Non-pigmented ciliary epithelial cell (primary cell): Measurements from ENCODE around the gene BICD2.
"Not testable (repeated sequence)": the region's sequence is repeated elsewhere in the genome, so short reads cannot be mapped to it uniquely, and the experiment has no call there.

Experiments
- DNase-seq: peaks from one replicate; pipeline ENCODE4 v3.0.0-alpha.2; 2010; ENCODE audit warnings: low read depth

BICD2 gene

DNA sequence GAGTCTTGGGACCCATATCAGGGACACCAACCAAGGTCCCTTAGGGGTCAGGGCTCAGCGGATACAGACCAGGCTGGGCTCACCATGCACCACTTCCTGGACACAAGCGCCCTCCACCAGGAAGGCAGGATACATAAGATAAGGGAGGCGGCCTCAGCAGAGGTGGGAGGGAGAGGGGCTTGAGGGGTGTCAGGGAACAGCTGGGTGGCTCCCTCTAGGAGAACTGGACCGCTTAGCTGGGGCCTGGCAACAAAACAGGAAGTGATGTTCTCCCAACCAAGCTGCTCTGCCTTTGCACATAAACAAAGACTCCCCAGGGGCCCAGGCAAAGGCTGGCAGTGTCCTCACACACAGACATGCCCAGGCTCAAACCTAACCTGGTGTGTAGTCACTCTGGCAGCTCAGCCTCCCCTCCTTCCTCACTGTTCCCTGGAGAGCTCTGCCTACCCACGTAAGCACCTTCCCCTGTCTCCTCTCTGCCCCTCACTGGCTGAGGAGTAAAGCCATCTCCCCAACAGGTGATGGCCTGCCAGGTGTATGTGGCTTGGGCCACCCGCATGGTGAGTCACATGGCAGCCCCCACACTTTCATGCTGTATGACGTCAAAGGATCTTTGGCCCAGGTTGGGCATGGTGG, 5.8 kb upstream of the BICD2 start:
- no peak for DNase-seq

DNA sequence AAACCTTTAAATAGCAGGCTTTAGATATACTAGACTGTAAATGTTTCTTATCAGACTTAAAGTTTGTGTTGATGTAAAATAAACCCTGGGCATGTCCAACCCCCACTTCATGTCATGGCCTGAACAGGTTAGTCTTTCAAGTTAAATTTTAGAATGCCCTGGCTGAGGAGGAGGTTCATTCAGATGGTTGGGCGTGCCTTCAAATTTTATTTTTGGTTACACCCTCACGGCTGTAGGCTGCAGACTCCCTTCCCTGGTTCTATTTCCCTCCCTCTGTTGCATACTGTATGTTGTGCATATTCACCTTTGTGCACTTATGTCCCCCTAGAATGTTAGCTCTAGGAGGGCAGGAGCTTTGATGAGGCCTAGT, 5.3 kb upstream of the BICD2 start:
- DNase-seq, result no peak

DNA sequence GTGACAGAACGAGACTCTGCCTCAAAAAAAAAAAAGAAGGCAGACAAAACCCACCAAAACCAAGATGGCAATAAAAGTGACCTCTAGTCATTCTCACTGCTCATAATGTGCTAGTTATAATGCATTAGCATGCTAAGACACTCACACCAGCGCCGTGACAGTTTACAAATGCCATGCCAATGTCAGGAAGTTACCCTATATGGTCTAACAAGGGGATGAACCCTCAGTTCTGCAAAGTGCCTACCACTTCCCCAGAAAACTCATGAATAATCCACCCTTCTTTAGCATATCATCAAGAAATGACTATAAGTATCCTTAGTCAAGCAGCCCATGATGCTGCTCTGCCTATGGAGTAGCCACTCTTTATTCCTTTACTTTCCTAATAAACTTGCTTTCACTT, 4.7 kb upstream of the BICD2 start:
- no peak for DNase-seq

DNA sequence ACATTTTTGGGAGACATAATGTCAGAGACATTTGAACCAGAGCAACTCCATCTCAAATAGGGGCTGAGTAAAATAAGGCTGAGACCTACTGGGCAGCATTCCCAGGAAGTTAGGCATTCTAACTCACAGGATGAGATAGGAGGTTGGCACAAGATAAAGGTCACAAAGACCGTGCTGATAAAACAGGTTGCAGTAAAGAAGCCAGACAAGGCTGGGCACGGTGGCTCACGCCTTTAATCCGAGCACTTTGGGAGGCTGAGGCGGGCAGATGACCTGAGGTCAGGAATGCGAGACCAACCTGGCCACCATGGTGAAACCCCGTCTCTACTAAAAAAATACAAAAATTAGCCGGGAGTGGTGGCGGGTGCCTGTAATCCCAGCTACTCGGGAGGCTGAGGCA, 4.2 kb upstream of the BICD2 start:
- DNase-seq, result not testable (repeated sequence)

DNA sequence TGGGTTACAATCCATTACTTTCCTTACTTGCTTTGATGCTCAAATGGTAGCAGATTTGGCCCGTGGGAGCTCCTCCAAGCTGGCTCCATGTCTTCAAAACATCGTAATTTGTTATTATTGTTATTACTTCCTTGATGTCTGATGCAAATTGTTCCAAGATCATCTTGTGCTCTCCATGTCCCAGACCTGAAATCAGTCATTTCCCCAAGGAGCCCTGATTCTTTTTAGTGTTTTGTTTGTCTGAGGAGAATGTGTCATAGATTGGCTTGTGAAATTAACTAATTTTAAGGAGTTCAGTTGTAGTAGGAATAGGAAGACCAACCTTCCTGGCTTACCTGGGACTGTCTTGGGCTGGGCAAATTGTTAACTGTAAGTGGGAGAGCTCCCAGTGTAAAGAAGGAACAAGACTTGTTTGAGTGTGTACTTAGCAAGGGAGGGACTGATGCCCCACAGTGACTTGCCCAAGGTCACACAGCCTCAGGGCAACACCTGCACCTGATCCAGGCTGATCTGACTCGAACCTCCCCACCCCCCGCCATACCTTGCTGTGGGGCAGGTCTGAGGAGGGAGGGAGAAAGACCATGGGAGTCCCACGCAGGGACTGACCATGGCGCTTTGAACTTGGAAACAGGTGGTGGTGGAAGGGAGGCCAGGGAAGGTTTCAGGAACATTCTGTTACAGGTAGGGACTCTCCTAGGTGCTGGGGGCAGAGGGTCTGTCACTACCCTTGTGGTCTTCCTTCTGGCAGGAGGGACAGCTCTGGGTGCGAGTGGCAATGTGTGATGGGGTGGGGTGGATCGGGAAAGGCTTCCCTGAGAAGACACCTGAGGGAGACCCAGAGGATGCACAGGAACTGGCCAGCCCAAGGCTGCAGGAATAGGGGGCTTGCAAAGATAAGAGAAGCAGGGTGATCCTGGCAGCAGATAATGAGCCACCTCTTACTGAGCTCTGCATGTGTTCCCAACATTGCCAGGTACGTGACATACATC, 2.7 kb upstream of the BICD2 start:
- DNase-seq, result no peak

DNA sequence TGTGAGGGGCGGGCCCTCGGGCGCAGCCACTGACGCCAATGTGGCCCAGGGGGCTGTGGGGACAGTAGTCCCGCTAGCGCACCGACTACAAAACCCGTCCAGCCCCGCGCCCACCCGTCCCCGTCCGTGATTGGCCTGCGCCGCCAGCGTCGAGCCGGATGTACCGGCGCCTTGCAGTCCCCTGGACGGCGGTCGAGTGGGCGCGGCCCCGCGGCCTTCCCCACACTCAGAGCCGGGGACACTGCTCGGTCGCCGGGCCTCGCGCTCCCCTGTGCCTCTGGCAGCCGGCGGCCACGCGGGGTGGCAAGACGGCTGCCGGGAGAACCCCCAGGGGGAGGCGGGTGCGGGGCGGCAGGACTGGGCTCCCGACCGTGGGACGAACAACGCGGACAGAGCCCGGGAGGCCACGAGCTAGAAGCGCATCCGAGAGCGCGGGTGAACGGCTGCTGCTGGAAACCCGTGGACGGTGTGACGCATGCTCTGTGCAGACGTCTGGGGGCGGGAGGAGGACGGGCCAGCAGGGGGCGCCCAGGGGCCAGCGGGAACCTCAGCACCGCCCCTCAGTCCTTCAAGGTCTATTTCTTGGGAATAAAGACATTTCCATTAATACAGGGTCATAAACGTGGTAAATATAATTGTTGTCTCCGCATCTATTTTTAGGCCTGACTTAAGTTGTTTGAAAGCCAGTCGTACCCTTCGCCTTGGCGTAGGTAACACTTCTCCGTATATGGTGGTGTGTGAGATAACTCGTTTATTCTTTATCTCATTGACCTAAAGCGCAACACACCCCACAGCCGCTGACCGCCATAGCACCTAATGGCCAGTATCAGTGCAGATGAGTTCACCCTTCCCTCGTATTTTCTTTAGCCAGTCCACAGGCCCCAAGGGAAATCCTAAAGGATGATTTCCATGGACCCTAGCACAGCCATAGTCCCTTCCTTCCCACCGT, 629 bp upstream of the BICD2 start:
- peak; percentile 76 for DNase-seq

DNA sequence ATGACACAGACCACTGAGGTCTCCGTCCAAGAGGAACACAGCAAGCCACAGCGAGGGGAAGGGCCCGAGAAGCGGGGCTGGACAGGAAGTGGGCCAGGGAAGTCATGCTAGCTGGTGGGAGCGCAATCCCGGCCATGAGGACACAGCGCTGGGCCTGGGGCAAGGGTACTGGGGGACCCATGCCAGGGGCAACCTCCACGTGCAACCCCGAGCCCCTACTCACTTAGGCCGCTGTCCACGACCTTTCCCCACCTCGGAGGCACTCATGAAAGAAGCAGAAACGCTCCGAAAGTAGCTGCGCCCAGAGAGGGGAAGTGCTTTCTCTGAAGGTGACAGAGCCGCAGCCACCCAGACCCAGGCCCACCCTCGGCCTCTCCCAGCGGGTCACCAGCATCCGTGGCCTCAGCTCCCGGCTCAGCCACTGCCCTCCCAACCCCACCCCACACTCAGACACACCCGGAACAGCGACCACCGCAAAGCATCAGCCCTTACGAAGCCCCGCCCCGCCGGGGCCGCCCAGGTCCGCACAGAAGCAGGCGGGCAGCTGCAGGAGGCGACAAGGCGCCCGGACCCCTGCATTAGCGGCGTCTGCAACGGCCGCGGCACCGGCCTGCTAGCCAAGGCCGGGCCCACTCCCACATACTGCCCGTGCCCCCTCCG, 782 bp downstream of the BICD2 start:
- DNase-seq, result no peak

DNA sequence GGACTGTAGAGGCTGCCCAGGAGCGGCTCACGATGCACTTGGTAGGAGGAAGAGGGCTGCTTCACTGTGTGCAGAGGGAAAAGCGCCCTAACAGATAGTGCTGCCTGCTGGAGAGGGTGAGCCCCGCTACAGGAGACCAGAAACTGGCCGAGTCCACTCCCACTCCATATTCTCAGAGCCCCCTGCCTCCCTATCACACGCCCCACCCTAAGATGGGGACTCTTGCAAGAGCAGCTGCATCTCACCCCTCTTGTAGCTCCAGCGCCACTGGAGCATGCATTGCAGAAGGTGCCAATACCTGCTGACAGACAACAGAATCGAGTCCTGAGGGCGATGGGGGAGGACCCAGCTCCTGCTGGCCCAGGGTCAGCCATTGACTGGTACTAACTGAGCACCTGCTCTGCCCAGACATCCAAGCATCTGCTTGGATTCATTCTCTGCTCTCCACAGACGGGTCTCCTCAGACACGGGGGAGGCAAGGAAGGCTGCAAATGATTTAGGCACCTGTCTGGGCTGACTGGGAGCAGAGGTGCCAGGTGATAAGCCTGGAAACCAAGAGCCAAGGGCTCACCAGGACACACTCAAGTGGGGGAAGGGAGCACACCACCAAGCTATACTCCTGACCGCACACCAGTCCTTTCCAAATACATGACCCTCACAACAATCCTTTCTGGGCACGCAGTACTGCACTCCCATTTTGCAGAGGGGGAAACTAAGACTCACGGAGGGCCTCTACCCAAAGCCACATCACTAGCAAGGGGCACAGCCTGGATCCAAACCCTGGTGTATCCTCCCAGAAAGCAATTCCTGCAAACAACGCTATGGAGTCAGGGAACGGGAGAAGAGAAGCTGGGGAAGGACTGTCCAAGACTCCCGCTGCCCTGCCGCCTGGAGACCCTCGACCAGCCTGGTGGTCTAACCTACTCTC, 1.6 kb downstream of the BICD2 start:
- no peak for DNase-seq

DNA sequence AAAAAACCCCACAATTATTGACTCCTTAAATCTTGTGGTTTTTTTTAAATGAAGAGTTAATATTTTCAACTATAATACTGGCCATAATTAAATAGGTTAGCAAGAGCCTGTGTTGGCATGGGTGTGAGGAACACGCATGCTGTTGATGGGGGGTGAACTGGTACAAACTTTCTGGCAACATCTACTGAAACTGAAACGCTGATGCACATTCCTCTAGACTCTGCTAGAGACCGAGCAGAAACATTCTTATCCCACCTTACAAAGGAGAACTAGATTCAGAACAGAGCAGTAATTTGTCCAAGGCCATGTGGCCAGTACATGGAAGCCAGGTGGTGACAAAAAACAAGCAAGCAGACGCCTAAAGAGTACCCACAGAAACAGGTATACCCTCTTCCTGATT, 2.4 kb downstream of the BICD2 start:
- no peak for DNase-seq

DNA sequence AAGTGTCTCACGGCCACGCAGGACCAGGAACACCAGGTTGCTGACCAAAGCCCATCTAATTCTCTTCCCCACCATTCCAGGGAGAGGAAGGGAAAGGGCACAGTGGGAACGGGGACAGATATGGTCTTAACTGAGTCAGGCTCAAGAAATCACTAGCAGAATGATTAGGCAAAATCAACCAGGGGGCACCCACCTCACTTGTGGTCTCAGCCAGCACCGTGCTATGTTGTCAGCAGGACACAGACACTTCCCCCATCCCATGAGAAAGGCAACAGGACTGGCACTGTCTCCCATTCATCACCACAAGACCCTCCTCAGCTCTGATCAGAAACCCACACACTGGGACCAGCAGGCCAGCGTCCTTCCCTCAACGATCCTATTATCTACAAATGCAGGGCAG, 2.9 kb downstream of the BICD2 start:
- DNase-seq, result no peak

DNA sequence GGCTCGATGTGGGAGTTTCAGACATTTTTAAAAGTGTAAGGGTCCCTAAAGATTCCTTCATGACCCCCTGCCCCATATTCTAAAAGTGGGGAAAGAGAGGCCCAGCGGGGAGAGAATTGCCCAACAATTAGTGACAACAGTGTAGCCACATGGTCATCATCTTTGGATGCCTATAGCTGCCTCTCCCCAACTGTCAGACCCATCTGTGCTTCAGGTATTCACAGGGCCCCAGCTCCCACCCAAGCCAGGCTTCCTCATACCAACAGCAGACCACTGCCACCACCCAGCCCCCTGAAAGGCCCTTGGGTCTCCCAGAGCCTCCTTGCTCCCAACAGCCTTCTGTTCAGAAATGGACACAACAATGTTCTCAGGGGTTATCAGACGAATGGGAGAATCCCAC, 4.1 kb downstream of the BICD2 start:
- DNase-seq, result no peak

DNA sequence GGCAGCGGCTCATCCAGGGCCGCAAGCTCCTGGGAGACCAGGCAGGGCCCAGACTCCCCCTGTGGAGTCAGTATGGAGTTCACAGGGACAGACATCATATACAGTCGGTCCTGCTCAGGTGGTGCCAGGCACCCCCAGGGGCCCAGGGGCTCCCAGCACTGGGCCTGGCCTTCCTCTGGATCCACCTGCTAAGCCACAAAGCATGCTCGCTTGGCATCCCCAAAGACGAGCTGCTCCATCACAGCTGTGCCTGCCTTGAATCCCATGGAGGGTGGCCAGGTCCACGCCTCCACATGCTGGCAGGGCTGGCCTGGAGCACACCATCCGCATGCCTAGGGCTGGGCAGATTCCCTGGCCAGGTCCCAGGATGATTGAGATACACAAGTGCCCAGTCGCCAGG, 4.6 kb downstream of the BICD2 start:
- DNase-seq, result no peak

DNA sequence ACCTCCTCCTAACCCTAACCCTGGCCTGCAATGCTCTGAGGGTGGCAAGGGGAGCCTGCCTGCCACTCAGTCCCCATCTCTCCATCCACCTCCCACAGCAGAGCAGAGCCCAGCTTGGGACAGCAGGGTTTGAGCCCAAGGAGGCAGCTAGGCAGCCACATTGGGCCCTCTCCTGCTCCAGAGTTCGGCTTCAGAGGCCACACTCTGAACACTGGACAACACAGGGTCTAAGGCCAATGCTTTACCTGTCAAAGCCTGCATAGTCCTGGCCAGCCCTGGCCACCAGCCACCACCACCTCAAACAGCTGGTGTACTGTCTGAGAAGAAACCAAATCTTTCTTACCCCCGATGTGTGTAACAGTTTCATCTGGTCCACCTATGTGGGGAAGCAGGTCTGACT, 5.2 kb downstream of the BICD2 start:
- DNase-seq, result no peak

DNA sequence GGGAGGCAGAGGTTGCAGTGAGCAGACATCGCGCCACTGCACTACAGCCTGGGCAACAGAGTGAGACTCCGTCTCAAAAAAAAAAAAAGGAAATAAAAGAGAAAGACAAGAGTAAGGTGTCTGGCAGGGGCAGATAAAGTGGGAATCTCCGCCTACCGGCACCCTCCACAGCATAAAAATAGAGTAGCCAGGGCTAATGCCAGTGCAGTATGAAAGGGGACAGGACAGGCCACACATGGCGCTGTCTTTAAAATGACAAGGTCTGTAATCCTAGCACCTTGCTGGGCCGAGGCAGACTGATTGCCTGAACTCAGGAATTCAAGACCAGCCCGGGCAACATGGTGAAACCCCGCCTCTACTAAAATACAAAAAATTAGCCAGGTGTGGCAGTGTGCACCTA, 7.8 kb downstream of the BICD2 start:
- DNase-seq, result no peak

DNA sequence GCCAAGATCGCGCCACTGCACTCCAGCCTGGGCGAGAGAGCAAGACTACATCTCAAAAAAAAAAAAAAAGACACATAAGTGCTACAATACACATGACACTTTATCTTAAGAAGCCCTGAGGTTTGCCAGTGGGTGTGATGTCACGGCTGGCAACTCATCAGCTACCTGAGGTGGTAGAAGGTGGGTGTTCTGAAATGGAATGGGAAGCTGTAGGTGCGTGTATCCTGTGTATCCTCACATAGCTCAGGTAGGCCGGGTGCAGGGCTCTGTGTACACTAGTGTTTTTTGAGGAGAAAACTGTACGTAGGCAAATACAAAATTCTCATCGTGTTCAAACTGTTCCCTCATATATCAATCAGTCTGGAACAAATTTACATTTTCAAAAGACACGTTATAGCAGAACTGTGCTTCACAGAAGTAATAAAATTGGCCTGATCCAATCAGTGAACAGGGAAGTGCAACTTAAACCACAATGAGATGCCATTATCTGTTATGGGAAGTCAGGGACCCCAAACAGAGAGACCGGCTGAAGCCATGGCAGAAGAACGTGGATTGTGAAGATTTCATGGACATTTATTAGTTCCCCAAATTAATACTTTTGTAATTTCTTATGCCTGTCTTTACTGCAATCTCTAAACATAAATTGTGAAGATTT, 10.4 kb downstream of the BICD2 start:
- no peak for DNase-seq

DNA sequence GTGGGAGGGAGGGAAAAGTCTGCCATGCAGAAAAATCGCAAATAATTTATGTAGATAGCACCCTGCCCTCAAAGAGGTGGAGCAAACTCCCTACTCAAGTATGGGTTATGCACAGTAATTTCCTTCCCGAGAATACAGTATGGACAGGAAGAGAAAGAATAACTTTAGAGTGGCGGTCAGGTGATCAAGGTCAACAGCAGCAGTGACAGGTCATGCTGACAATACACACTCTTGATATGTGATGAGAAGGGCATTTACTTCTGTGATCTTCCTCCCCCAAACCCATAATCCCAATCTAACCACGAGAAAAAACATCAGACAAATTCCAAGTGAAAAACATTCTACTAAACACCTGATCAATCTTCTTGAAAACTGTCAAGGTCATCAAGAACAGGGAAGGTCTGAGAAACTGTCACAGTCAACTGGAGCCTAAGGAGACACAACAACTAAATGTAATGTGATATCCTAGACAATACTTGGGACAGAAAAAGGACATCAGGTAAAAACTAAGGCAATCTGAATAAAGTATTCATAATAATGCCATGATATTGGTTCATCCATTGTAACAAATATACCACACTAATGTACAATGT, 11.7 kb downstream of the BICD2 start:
- DNase-seq, result no peak

DNA sequence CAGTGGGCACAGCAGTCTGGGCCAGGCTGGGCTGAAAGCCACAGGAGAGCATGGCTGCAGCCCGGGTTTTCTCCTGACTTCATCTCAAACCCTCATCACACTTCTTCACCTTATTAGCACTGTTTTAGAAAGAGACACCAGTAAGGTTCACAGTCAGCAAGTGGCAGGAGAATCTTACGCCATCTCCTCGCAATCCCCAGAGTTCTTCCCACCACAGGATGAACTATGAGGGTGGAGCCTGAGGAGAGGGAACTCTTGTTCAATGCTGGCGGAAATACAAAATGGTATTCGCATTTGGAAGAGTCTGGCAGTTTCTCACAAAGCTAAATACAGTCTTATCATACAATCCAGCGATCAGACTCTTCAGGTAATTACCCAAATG, 14.7 kb downstream of the BICD2 start:
- no peak for DNase-seq

DNA sequence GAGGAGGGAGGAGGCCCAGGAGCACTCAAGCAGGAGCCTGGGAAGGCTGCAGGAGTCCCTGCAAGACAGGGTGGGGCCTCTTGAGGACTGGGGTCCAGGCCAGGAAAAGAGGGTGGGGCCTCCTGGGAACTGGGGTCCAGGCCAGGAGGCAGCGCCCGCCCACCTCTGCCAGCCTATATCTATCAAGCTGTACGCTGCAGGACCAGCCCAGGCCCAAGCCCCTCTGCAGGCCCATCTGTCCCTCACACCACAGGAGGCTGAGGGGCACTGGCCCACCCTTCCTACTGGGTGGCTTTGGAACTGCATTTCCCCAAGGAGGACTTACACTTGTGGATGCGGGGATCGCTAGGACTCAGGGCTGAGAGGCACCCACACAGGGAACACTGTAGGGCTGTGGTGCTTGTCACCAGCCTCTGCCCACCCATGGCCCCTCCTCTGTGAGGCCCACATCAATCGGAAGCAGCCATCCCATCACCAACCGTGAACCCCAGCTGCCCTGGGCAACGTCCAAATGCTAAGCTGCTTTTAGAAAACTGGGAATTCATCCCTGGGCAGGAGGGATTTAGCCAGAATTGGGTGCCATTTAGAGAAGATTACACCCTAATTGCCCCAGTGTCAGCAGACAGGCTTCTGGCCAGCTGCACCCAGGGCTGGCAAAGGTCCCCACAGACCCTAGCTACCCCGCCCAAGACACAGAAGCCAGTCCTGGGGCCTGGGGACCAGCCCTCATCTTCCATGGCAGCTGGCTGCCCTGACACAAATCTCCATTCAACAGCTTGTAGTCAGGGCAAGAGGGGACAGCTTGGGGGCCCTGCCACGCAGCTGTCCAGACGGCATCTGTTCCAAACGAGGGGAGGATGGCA, 15.3 kb downstream of the BICD2 start:
- no peak for DNase-seq

DNA sequence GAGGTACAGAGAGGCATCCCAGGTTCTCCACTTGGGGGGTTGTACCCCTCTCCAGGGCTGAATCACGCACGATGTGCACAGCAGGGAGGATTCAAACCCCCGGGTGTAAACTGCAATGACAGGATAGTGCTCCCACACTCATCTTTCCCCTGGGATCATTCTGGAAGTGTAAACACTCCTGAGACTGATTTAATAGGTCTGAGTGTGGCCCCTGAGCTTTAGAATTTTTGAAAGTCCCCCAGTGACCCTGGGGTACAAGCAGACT, 16.5 kb downstream of the BICD2 start:
- DNase-seq, result no peak
